Activated CD8-positive, alpha-beta memory T cell treated with anti-CD3 and anti-CD28 coated beads, Interleukin-2, amount 50 U/mL, for 24 hours (primary cell): Measurements from ENCODE around the gene PDE10A.

Source experiments
- DNase-seq: peaks from one replicate; pipeline ENCODE4 v3.0.0-alpha.2; 2020; ENCODE audit errors: extremely low read depth

Gene PDE10A

GRCh38 chr6:165390475-165390874 is 272.6 kb downstream of the PDE10A start:
- no peak for DNase-seq

- DNase-seq = no peak
These were observed 273.5 kb downstream of the PDE10A start for GRCh38 chr6:165389534-165389933.

- no peak for DNase-seq
These were observed 279.7 kb downstream of the PDE10A start for GRCh38 chr6:165383323-165383722.

DNA sequence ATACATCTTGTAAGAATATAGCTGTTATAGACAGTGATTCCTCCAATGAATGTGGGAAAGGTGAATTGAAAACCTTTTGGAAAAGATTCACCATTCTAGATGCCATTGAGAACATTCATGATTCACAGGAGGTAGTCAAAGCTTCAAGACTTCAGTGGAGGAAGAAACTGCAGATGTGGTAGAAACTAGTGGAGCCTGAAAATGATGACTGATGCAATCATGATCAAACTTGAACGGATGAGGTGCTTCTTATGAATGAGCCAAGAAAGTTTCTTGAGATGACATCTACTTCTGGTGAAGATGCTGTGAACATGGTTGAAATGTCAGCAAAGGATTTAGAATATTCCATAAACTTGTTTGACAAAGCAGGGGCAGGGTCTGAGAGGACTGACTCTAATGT is 286.9 kb downstream of the PDE10A start:
- DNase-seq = no peak

- DNase-seq = no peak
These were observed 297.7 kb downstream of the PDE10A start for GRCh38 chr6:165365371-165365770.

GRCh38 chr6:165345700-165346099 is 317.3 kb downstream of the PDE10A start:
- no peak for DNase-seq

- no peak for DNase-seq
These were observed 322.5 kb downstream of the PDE10A start for GRCh38 chr6:165340532-165340931.

DNA sequence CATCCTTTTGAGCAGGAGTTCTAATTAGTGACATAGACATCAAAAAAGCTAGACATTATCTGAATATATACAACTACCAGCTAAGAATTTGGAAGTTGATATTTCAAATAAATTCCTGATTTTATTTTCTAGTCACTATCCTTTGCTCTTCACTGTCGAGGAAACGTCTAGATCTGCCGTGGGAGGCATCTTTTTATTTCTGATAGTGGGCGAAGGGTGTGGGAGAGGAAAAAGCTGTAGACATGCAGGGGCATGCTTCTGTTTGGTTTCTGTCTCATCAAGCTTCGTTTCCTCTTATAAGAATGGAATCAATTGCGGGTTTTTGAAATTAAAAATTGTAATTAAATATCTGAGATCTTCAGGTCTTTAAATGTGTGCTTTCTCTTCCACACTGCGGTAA is 337.4 kb downstream of the PDE10A start:
- no peak for DNase-seq

- no peak for DNase-seq
These were observed 341.4 kb downstream of the PDE10A start for GRCh38 chr6:165321555-165322145.

DNA sequence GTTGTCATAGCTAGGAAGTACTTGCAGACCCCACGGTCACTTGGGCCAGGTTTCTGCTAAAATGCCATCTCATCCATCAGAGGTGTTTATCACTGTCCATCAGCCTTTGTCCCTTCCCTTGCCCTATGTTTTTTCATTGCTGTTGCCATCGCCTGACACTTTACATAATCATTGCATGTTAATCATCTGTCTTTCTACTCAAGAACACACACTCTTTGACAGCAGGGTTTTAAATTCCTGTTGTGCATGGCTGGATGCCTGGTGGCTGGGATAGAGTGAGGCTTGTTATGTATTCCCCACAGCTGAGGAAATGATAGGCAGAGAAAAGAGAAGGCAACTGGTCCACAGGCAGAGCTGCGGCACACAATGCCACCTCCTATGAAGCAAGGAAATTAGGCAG is 341.9 kb downstream of the PDE10A start:
- no peak for DNase-seq

- no peak for DNase-seq
These were observed 345.3 kb downstream of the PDE10A start for GRCh38 chr6:165317723-165318122.

DNA sequence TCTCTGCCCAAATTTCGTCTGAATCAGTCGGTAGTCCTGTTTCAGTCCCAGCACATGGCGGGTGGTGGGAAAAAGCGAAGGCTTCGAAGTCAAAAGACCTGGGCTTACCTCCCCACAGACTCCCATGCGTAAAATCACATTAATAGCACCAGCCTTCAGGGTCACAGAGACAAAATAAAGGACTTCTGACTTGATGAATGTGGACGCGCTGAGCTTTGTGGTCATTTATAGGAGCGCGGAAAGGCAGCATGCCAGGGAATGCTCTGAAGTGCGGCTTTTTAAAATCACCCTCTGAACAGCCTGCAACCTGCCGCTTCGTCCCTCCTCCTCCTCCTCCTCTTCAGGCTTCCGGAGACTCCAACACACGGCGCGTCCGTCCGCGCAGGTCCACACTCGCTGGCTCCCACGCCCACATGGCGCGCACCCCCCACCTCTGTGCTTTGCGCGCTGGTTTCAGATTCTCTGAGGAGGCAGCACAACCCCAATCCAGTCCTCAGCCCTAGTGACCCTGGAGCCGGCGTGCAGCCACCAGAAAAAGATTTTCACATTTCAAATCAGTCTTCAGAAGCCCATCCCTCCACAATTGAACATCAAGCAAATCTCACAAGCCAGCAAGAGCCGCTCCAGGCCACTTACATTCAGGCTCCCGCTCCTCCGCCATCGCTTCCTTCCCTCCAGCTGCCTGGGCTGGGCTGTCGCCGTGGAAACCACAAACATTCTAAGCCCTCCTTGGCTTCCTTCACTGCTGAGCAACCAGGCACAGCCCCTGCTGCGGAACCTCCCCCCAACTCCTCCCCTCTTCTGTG is 353.9 kb downstream of the PDE10A start, which contains the start of gene C6orf118:
C6orf118 (minus strand) TSS at position 680 of the 806 bp plus-strand sequence; CDS start at position 661, 19 bp downstream.
- no peak for DNase-seq

GRCh38 chr6:165306955-165307354 is 356.1 kb downstream of the PDE10A start:
- no peak for DNase-seq

DNA sequence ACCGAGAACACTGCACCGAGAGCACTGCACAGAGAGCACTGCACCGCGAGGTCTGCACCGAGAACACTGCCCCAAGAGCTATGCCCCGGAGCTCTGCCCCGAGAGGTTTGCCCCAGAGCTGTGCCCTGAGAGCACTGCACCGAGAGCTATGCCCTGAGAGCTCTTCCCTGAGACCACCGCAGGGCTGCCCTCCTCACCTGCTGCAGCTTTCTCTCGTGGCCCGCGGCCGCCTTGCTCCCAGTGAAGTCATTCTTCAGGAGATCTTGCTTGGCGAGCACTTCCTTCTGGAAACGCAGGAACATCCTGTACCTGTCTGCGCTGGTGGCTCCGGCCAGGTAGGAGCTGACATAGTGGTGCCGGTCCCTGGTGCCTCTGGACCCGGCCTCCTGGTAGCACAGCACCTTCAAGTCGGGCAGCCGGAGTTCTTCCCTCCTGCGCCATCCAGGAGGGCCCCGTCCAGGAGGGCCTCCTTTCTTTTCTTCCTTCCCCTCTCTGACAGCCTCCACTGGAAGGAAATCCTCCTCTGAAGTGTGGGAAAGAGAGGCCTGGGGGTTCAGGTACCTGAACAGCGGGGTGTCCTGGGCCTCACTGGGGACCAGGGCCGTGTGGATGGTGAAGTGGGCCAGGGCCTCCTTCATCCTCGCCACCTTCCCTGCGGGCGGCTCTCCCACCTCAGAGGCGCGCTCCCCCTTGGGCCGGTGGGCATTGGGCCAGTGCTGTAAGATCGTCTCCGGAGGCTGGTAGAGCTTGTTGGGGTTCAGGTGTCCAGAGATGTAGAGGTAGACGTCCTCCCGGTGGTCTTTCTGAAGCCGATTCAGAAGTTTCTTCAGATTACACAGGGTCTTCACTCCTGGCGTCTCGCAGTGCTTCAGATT is 361.4 kb downstream of the PDE10A start:
- DNase-seq = no peak

DNA sequence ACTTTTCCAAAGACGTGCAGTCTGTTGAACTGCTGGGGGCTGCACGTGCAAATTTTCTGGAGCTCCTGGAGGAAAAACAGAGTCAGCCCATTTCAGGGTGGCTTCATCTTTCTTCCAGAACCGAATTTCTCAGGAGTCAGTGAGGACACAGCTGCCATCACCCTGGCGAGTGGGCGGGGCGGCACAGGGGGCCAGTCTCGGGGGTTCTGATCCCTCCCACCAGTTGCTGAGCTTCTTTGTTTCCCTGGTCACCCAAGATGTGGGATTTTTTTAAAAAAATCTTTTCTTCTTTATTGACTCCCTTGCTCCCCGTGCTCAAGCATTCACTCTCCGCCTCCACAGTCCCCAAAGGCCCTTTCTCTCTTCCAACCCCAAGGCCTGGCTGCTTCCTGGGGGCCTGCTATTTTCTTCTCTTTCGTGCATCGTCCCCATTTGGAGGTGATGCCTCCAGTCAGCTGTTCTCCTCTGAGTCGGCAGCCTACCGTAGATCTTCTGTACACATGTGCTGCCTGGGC is 362.6 kb downstream of the PDE10A start:
- no peak for DNase-seq

DNA sequence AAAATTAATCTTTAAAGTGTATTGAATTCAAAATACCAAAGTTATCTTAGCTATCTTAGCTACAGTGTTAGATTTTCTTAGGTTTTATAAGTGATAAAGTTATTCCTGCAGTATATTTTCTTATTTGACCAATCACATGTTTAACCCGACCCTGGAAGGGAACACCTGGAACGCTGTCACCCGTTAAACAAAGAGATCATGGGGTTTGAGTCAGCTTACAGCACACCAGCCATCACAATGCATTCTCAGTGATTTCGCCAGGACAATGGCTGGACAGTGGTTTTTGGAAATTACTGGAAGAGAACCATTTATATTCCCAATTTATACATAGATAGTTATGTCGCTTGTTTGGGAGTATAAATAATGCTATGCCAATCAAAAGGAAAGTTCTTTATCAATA is 364.2 kb downstream of the PDE10A start:
- no peak for DNase-seq

GRCh38 chr6:165298402-165298801 is 364.6 kb downstream of the PDE10A start:
- no peak for DNase-seq

DNA sequence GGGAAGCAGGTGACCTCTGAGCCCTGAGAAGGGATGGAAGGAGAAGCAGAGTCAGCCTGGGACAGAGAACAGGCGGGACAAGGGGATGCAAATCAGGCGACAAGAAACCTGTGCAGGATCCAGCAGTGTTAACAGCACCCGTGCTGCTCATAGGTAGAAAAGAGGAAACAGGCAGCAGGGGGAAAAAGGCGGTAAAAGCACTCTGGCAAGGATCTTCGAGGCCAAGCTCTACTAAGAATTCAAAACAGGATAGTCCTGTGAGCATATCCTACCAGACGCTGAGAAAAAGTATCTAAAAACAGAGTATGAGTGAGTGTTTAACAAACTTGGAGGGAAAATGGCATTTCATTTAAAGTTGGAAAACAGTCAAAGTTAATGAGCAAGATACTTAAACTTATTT is 370.4 kb downstream of the PDE10A start:
- DNase-seq = no peak
